ENCODE results near the gene NRCAM.

The NRCAM gene

DNA sequence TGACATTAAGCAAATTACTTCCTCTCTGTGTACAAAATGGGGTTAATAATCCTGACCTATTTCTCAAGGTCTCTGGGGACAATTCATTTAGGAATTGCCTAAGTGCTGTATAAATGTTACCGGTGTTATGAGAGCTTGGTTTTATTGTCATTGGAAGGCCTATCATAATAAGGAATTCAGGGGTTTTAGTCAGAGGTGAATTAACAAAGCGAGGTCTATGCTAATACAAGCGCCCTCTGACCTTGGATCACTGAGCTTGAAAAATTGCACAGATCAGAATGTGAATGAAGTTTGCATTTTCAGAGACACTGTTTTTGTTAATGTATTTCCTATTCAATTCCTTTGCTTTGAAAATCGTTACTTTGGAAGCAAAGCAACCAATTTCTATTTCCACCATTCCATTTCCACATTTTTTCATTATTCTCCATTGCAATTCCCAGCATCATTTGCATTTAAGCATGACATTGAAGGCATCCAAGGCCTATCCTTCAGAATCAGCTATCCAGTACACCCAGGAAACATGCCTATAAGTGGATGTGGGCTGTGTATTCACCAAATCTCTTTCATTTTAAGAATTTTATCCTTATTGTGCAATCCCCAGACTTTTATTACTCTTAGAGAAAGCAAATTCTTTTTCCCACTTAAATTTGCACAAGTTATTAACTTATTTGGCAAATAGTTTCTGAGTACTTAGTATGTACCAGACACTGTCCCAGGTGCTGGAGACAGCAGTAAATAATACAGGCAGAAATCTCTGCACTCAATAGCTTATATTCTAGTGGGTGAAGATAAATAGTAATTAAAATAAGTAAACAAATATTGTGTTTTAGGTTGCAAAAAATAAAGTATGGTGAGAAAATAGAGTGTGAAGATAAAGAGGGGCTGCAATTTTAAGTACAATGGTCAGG, 133.1 kb downstream of the NRCAM start:
- Histone ChIP-seq H3K27me3 (ENCODE audit: insufficient read depth, poor library complexity, severe bottlenecking) (no peaks in the 10 kb centered on the region), H3K4me3 (ENCODE audit: severe bottlenecking) (no peak overlapping the region), H3K4me1 (ENCODE audit: insufficient read depth, poor library complexity, severe bottlenecking) (no peaks in the 10 kb centered on the region), H3K27ac (ENCODE audit: poor library complexity, severe bottlenecking) (no peak overlapping the region), H3K9me3 (ENCODE audit: severe bottlenecking) (no peaks in the 10 kb centered on the region), H3K36me3 (ENCODE audit: low read depth) (no peaks in the 10 kb centered on the region)
- TF ChIP-seq, protein P1, sequence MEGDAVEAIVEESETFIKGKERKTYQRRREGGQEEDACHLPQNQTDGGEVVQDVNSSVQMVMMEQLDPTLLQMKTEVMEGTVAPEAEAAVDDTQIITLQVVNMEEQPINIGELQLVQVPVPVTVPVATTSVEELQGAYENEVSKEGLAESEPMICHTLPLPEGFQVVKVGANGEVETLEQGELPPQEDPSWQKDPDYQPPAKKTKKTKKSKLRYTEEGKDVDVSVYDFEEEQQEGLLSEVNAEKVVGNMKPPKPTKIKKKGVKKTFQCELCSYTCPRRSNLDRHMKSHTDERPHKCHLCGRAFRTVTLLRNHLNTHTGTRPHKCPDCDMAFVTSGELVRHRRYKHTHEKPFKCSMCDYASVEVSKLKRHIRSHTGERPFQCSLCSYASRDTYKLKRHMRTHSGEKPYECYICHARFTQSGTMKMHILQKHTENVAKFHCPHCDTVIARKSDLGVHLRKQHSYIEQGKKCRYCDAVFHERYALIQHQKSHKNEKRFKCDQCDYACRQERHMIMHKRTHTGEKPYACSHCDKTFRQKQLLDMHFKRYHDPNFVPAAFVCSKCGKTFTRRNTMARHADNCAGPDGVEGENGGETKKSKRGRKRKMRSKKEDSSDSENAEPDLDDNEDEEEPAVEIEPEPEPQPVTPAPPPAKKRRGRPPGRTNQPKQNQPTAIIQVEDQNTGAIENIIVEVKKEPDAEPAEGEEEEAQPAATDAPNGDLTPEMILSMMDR (IDR thresholded peaks at IDR 0.05; ENCODE audit: poor library complexity, severe bottlenecking) = no peak
- DNase-seq (ENCODE audit: low spot score) = no peak
- no peak for ATAC-seq (ENCODE audit: low read depth)

GRCh38 chr7:108322046-108322445, 134.2 kb downstream of the NRCAM start:
- ATAC-seq (ENCODE audit: low read depth) (no peak), DNase-seq (ENCODE audit: low spot score) (no peak)
- no peaks in the 10 kb centered on the region for H3K36me3 ChIP-seq (ENCODE audit: low read depth)
- no peak overlapping the region for H3K27ac ChIP-seq (ENCODE audit: poor library complexity, severe bottlenecking)
- H3K4me3 ChIP-seq (ENCODE audit: severe bottlenecking) = no peak overlapping the region
- TF ChIP-seq, protein P1 (IDR thresholded peaks at IDR 0.05; ENCODE audit: poor library complexity, severe bottlenecking) = no peak
- no peaks in the 10 kb centered on the region for H3K27me3 ChIP-seq (ENCODE audit: insufficient read depth, poor library complexity, severe bottlenecking)
- H3K9me3 ChIP-seq (ENCODE audit: severe bottlenecking) = no peaks in the 10 kb centered on the region
- no peaks in the 10 kb centered on the region for H3K4me1 ChIP-seq (ENCODE audit: insufficient read depth, poor library complexity, severe bottlenecking)

GRCh38 chr7:108321359-108321758, 134.9 kb downstream of the NRCAM start:
- TF ChIP-seq, protein P1 (IDR thresholded peaks at IDR 0.05; ENCODE audit: poor library complexity, severe bottlenecking) = no peak
- no peaks in the 10 kb centered on the region for H3K9me3 ChIP-seq (ENCODE audit: severe bottlenecking)
- ATAC-seq (ENCODE audit: low read depth) = no peak
- no peak overlapping the region for H3K27ac ChIP-seq (ENCODE audit: poor library complexity, severe bottlenecking)
- no peak overlapping the region for H3K4me3 ChIP-seq (ENCODE audit: severe bottlenecking)
- DNase-seq (ENCODE audit: low spot score) = no peak
- H3K36me3 ChIP-seq (ENCODE audit: low read depth) = no peaks in the 10 kb centered on the region
- H3K4me1 ChIP-seq (ENCODE audit: insufficient read depth, poor library complexity, severe bottlenecking) = no peaks in the 10 kb centered on the region
- H3K27me3 ChIP-seq (ENCODE audit: insufficient read depth, poor library complexity, severe bottlenecking) = no peaks in the 10 kb centered on the region

GRCh38 chr7:108316708-108317107, 139.5 kb downstream of the NRCAM start:
- ATAC-seq (ENCODE audit: low read depth) (no peak), DNase-seq (ENCODE audit: low spot score) (no peak)
- peaks cover 8% of the 10 kb centered on the region for H3K4me1 ChIP-seq (ENCODE audit: insufficient read depth, poor library complexity, severe bottlenecking)
- H3K36me3 ChIP-seq (ENCODE audit: low read depth) = no peaks in the 10 kb centered on the region
- TF ChIP-seq, protein P1 (IDR thresholded peaks at IDR 0.05; ENCODE audit: poor library complexity, severe bottlenecking) = no peak
- H3K9me3 ChIP-seq (ENCODE audit: severe bottlenecking) = no peaks in the 10 kb centered on the region
- H3K27me3 ChIP-seq (ENCODE audit: insufficient read depth, poor library complexity, severe bottlenecking) = no peaks in the 10 kb centered on the region
- no peak overlapping the region for H3K27ac ChIP-seq (ENCODE audit: poor library complexity, severe bottlenecking)
- H3K4me3 ChIP-seq (ENCODE audit: severe bottlenecking) = no peak overlapping the region

GRCh38 chr7:108314551-108314950, 141.7 kb downstream of the NRCAM start:
- Histone ChIP-seq H3K4me3 (ENCODE audit: severe bottlenecking) (no peak overlapping the region), H3K4me1 (ENCODE audit: insufficient read depth, poor library complexity, severe bottlenecking) (peaks cover 28% of the 10 kb centered on the region), H3K27ac (ENCODE audit: poor library complexity, severe bottlenecking) (no peak overlapping the region), H3K27me3 (ENCODE audit: insufficient read depth, poor library complexity, severe bottlenecking) (no peaks in the 10 kb centered on the region), H3K9me3 (ENCODE audit: severe bottlenecking) (no peaks in the 10 kb centered on the region), H3K36me3 (ENCODE audit: low read depth) (no peaks in the 10 kb centered on the region)
- DNase-seq (ENCODE audit: low spot score) = no peak
- ATAC-seq (ENCODE audit: low read depth) = no peak
- TF ChIP-seq, protein P1 (IDR thresholded peaks at IDR 0.05; ENCODE audit: poor library complexity, severe bottlenecking) = no peak

Data from RWPE2 (cell line).